Measurements from ENCODE around the gene VIPR2. TPM values are rescaled to one million over a fixed set of nuclear protein-coding genes. Genes with fewer than 3 reads are reported as not detected.

VIPR2 gene
- total RNA-seq, 1 donor from 2014 or later: not detected

GRCh38 chr7:159017741-159018140 is 126.9 kb downstream of the VIPR2 start:
- Mint-ChIP-seq H3K27ac (ENCODE audit: unreplicated experiment) (no peak overlapping the region), H3K4me1 (ENCODE audit: low read depth, unreplicated experiment) (peaks cover 4% of the 10 kb centered on the region), H3K36me3 (ENCODE audit: unreplicated experiment) (no peaks in the 10 kb centered on the region), H3K27me3 (ENCODE audit: unreplicated experiment) (peaks cover 3% of the 10 kb centered on the region), H3K4me3 (ENCODE audit: unreplicated experiment) (no peak overlapping the region), H3K9me3 (ENCODE audit: unreplicated experiment) (peaks cover 3% of the 10 kb centered on the region)
- DNase-seq: no peak
- TF ChIP-seq, protein P1, sequence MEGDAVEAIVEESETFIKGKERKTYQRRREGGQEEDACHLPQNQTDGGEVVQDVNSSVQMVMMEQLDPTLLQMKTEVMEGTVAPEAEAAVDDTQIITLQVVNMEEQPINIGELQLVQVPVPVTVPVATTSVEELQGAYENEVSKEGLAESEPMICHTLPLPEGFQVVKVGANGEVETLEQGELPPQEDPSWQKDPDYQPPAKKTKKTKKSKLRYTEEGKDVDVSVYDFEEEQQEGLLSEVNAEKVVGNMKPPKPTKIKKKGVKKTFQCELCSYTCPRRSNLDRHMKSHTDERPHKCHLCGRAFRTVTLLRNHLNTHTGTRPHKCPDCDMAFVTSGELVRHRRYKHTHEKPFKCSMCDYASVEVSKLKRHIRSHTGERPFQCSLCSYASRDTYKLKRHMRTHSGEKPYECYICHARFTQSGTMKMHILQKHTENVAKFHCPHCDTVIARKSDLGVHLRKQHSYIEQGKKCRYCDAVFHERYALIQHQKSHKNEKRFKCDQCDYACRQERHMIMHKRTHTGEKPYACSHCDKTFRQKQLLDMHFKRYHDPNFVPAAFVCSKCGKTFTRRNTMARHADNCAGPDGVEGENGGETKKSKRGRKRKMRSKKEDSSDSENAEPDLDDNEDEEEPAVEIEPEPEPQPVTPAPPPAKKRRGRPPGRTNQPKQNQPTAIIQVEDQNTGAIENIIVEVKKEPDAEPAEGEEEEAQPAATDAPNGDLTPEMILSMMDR (IDR thresholded peaks at IDR 0.05; ENCODE audit: partially characterized antibody, unreplicated experiment): no peak

GRCh38 chr7:159017210-159017609 is 127.5 kb downstream of the VIPR2 start:
- Mint-ChIP-seq H3K27me3 (ENCODE audit: unreplicated experiment) (peaks cover 3% of the 10 kb centered on the region), H3K4me3 (ENCODE audit: unreplicated experiment) (no peak overlapping the region), H3K9me3 (ENCODE audit: unreplicated experiment) (peaks cover 3% of the 10 kb centered on the region), H3K4me1 (ENCODE audit: low read depth, unreplicated experiment) (peaks cover 4% of the 10 kb centered on the region), H3K27ac (ENCODE audit: unreplicated experiment) (no peak overlapping the region), H3K36me3 (ENCODE audit: unreplicated experiment) (no peaks in the 10 kb centered on the region)
- TF ChIP-seq, protein P1 (IDR thresholded peaks at IDR 0.05; ENCODE audit: partially characterized antibody, unreplicated experiment): no peak
- DNase-seq: peak; percentile 10

DNA sequence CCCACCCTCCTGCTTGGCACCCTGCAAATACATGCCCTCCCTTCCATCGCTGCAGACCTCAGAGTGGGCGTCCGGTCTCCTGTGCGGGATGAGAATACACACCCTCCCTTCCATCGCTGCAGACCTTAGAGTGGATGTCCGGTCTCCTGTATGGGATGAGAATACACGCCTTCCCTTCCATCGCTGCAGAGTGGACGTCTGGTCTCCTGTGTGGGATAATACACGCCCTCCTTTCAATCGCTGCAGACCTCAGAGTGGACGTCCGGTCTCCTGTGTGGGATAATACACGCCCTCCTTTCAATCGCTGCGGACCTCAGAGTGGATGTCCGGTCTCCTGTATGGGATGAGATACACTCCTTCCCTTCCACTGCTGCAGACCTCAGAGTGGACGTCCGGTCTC is 128.1 kb downstream of the VIPR2 start:
- TF ChIP-seq, protein P1 (IDR thresholded peaks at IDR 0.05; ENCODE audit: partially characterized antibody, unreplicated experiment): no peak
- H3K27me3 Mint-ChIP-seq (ENCODE audit: unreplicated experiment): peaks cover 3% of the 10 kb centered on the region
- peaks cover 6% of the 10 kb centered on the region for H3K9me3 Mint-ChIP-seq (ENCODE audit: unreplicated experiment)
- H3K4me1 Mint-ChIP-seq (ENCODE audit: low read depth, unreplicated experiment): peaks cover 4% of the 10 kb centered on the region
- peak; percentile 5 for DNase-seq
- no peaks in the 10 kb centered on the region for H3K36me3 Mint-ChIP-seq (ENCODE audit: unreplicated experiment)
- H3K4me3 Mint-ChIP-seq (ENCODE audit: unreplicated experiment): no peak overlapping the region
- no peak overlapping the region for H3K27ac Mint-ChIP-seq (ENCODE audit: unreplicated experiment)

DNA sequence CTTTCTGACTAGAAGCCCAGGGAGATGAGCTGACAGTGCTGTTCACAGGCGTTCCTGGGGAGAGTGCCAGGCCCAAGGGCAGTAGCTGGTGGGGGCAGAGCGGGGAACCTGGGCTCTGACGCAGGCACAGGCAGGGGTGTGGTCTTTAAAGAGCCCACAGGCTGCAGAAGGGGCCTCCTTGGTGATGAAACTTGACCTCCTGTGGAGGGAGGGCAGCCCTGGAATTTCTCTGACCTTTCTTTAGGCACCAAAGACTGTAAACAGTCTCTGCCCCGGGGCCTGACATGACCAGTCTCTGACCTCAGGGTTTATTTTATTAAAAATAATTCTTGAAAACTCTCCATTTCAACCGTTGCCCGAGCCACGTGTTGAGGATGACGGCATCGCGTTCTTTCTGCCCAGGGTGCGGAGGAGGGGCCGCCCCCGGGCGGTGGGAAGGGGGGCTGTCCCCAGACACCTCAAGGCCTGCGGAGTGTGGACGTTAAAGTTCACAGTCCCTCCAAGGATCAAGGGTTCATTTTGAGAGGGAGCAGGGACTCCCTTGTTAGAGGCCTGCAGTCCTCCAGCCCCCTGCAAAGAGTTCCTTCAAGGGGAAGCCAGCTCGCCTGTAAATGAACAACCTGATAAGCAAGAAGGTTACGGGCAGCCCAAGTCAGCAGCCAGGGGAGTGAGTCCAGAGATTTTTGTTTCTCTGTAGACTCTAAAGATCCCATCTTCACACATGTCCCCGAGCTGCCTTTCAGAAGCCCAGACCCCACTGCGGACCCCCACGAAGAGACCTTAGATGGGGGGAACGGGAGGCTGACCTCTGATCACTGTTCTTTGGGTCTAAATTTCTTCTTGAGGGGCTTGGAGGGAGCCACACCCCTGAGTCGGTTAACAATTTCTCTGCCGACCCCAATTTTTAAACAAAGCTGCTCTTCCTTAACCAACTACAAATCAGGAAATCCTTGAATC is 128.9 kb downstream of the VIPR2 start:
- H3K9me3 Mint-ChIP-seq (ENCODE audit: unreplicated experiment): peaks cover 7% of the 10 kb centered on the region
- no peak overlapping the region for H3K27ac Mint-ChIP-seq (ENCODE audit: unreplicated experiment)
- TF ChIP-seq, protein P1 (IDR thresholded peaks at IDR 0.05; ENCODE audit: partially characterized antibody, unreplicated experiment): no peak
- H3K27me3 Mint-ChIP-seq (ENCODE audit: unreplicated experiment): peaks cover 6% of the 10 kb centered on the region
- H3K36me3 Mint-ChIP-seq (ENCODE audit: unreplicated experiment): no peaks in the 10 kb centered on the region
- DNase-seq: peak; percentile 11
- no peak overlapping the region for H3K4me3 Mint-ChIP-seq (ENCODE audit: unreplicated experiment)
- peaks cover 4% of the 10 kb centered on the region for H3K4me1 Mint-ChIP-seq (ENCODE audit: low read depth, unreplicated experiment)

GRCh38 chr7:159015081-159015453 is 129.6 kb downstream of the VIPR2 start:
- H3K27ac Mint-ChIP-seq (ENCODE audit: unreplicated experiment): no peak overlapping the region
- H3K4me3 Mint-ChIP-seq (ENCODE audit: unreplicated experiment): no peak overlapping the region

More at GRCh38 chr7:159015081-159015453, 129.6 kb downstream of the VIPR2 start:
- TF ChIP-seq, protein P1 (IDR thresholded peaks at IDR 0.05; ENCODE audit: partially characterized antibody, unreplicated experiment): no peak
- H3K9me3 Mint-ChIP-seq (ENCODE audit: unreplicated experiment): peaks cover 7% of the 10 kb centered on the region
- peaks cover 8% of the 10 kb centered on the region for H3K27me3 Mint-ChIP-seq (ENCODE audit: unreplicated experiment)
- DNase-seq: peak; percentile 5
- H3K36me3 Mint-ChIP-seq (ENCODE audit: unreplicated experiment): no peaks in the 10 kb centered on the region
- peaks cover 4% of the 10 kb centered on the region for H3K4me1 Mint-ChIP-seq (ENCODE audit: low read depth, unreplicated experiment)
